ENCODE results near the gene TRPM6.

TRPM6 gene

DNA sequence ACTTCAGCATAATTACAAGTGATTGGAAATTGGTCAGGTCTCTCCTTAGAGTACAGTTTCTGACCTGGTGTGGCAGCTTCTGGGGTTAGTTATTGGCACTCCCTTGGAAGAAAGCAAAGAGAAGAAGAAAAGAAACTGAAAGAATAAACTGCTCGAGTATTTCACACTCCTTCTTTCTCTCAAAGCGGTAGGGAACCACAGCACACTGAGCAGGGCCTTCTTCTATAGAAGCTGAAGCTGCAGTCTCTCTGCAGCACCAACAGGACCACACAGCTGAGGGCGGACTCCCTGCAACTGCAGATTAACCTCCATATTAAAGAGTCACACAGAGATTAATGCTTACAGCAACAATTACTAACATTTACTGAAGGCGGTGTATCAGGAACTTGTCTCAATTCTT is 152.0 kb downstream of the TRPM6 start:
- DNase-seq, result no peak
- in situ Hi-C loops (cut with MboI; ENCODE audit: low pct_unique_long_range_greater_than_20kb, low sequenced_read_pairs), result no loop called here

DNA sequence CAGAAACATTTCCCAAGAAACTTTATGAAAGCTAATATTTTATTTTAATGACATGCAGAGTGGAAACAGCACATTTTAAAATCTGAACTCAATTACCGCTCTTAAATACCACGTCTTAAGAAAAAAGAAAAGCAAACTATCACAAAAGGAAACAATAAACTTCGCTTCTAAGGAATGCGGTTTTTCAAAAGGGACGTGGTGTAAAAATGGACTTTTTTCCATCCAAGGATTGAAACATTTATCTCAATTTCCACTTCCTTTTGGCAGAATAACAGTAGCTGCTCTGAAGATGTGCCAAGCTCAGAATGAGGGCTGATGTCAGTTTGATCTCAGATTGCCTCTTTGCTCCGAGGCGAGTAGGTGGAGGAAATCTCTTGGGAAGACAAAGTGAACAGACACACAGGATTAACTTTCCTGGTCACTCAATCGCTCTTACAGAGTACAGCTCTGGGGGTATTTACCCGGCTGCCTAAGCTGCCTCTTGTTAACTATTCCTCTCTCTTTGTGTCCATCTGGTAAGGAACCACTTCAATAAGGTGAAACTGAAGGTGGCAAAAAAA is 158.5 kb downstream of the TRPM6 start:
- in situ Hi-C loops (cut with MboI; ENCODE audit: low pct_unique_long_range_greater_than_20kb, low sequenced_read_pairs), result no loop called here
- DNase-seq, result no peak

DNA sequence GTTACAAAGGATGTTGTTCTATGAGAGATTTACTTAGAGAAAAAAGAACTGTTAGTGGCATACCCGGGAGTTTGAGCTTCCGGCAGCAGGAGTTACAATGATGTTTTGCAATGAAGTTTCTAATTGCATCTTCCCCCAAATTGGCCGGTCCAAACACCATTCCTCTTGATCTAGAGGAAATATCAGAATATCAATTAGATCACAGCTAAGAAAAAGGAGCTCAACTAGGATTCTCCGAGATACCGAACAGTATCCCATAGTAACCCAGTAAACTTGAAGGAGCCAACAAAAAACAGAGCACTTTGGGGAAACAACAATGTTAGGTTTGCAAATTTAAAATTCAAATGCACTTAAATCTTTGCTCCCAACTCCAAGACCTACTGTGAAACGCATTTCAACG is 159.5 kb downstream of the TRPM6 start:
- in situ Hi-C loops (cut with MboI; ENCODE audit: low pct_unique_long_range_greater_than_20kb, low sequenced_read_pairs), result no loop called here
- DNase-seq, result no peak

GRCh38 chr9:74726581-74726980 is 161.1 kb downstream of the TRPM6 start:
- in situ Hi-C loops (cut with MboI; ENCODE audit: low pct_unique_long_range_greater_than_20kb, low sequenced_read_pairs), result no loop called here
- DNase-seq, result no peak

DNA sequence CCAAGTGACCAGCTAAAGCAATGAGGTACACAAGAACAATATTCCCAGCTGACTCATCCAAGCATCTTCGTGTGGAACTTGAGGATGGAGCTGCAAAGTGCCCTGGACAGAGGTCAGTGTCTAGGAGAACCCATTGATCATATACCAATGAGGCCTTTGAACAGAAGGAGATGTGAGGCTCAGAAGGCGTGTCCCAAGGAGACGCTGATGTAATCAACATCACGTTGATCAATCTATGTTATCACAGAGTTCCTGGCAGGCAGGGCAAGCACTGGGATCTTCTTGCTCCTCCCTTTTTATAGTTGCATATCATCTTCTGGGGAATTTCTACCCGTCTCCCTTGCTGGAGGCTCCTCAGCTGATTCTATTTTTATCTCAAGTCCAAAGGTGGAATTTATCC is 163.4 kb downstream of the TRPM6 start:
- in situ Hi-C loops (cut with MboI; ENCODE audit: low pct_unique_long_range_greater_than_20kb, low sequenced_read_pairs), result no loop called here
- DNase-seq, result no peak

GRCh38 chr9:74721696-74722660 is 165.7 kb downstream of the TRPM6 start:
- DNase-seq, result no peak
- in situ Hi-C loops (cut with MboI; ENCODE audit: low pct_unique_long_range_greater_than_20kb, low sequenced_read_pairs), result no loop called here

GRCh38 chr9:74719306-74719705 is 168.4 kb downstream of the TRPM6 start:
- in situ Hi-C loops (cut with MboI; ENCODE audit: low pct_unique_long_range_greater_than_20kb, low sequenced_read_pairs), result no loop called here
- DNase-seq, result no peak

DNA sequence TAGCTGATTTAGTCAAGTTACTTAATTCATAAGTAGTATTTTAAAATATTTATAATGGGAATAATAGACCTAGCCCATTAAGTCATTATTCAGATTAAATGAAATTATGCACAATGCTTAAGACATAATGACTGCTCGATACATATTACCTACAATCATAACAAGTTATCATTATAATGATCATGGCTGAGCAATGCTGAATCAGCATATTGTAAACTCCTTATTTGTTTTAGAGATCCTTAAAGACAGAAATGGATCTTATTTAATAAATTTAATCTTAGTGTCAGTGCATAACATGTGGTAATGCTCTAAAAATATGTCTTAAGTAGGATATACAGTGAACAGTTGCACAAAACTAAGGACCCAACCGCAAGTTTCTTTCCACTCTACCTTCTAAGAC is 169.0 kb downstream of the TRPM6 start:
- in situ Hi-C loops (cut with MboI; ENCODE audit: low pct_unique_long_range_greater_than_20kb, low sequenced_read_pairs), result no loop called here
- DNase-seq, result no peak

- in situ Hi-C loops (cut with MboI; ENCODE audit: low pct_unique_long_range_greater_than_20kb, low sequenced_read_pairs), result no loop called here
- no peak for DNase-seq
Measured at GRCh38 chr9:74711341-74711740, 176.4 kb downstream of the TRPM6 start.

DNA sequence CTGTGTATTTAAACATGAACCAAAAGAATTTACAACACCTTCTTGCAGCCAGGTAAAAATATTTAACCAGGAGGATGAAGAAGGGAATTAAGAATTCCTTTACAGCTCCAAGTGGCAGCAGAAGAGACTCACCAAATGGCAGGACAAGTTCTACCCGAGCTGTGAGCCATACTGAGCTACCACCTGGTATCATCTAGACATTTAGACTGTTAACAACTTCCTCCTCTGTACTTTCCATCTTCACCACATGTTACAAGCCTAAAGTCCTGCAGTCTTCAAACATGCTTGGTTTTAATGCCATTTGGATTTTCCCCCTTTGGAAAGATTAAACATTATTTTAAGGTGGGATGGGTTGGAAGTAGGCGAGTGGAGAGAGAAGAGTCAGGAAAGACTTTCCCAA is 190.2 kb downstream of the TRPM6 start:
- DNase-seq, result no peak
- in situ Hi-C loops (cut with MboI; ENCODE audit: low pct_unique_long_range_greater_than_20kb, low sequenced_read_pairs), result no loop called here

- in situ Hi-C loops (cut with MboI; ENCODE audit: low pct_unique_long_range_greater_than_20kb, low sequenced_read_pairs), result no loop called here
Measured at GRCh38 chr9:74696520-74696919, 191.2 kb downstream of the TRPM6 start.

GRCh38 chr9:74691058-74691457 is 196.7 kb downstream of the TRPM6 start:
- in situ Hi-C loops (cut with MboI; ENCODE audit: low pct_unique_long_range_greater_than_20kb, low sequenced_read_pairs), result no loop called here

More at GRCh38 chr9:74696520-74696919, 191.2 kb downstream of the TRPM6 start:
- no peak for DNase-seq

DNA sequence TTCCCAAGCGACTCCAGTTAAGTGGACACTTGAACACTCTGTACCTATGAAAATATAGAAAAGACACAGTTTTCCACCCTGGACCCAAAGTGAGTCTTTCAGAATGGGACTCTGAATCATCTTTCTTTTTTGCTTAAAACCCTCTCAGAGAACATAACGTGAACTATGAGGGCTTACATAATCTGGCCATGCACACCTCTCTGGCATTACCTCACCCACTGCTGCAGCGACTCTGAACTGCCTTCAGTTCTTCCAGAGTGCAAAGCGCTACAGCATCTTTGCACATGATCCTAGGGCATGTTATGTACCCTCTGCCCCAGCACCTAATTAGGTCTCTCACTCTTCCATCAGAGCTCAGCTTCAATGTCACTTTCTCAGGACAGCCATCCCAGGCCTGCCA is 204.4 kb downstream of the TRPM6 start:
- no peak for DNase-seq
- in situ Hi-C loops (cut with MboI; ENCODE audit: low pct_unique_long_range_greater_than_20kb, low sequenced_read_pairs), result no loop called here

More at GRCh38 chr9:74691058-74691457, 196.7 kb downstream of the TRPM6 start:
- no peak for DNase-seq

DNA sequence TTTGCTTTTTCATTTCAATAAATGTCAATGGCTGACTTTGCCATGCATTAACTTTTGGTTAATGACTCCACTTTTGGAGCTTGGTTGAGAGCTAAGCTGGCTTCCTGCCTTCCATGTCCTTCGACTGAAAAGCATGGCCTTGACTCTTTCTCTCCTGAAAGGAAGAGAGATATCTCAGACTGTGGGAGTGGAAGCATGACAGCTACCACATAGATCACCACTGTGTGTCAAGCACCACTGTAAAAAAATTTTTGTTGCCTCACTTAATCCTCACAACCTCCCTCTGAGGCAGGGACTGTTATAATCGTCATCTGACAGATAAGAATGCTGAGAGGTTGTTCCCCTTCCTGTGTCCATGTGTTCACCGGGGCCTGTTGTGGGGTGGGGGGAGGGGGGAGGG is 205.8 kb downstream of the TRPM6 start:
- in situ Hi-C loops (cut with MboI; ENCODE audit: low pct_unique_long_range_greater_than_20kb, low sequenced_read_pairs), result no loop called here
- DNase-seq, result no peak

- in situ Hi-C loops (cut with MboI; ENCODE audit: low pct_unique_long_range_greater_than_20kb, low sequenced_read_pairs), result no loop called here
- no peak for DNase-seq
Measured at GRCh38 chr9:74674077-74674476, 213.6 kb downstream of the TRPM6 start.
